GM23248 (cell line): ENCODE results near the gene SOX8.

Experiments used
- EZH2 ChIP-seq: fragments of 200-600 bp; sonication (generic); IDR thresholded peaks from 2 replicates; pipeline ENCODE4 v1.6.1; 2018; ENCODE audit warnings: antibody characterized with exemption, mild to moderate bottlenecking; ENCODE audit not compliant: insufficient read depth, poor library complexity, severe bottlenecking
- EZH2phosphoT487 ChIP-seq: fragments of 200-600 bp; sonication (generic); IDR thresholded peaks from 2 replicates; pipeline ENCODE4 v1.6.1; 2018; ENCODE audit warnings: antibody characterized with exemption, moderate library complexity, mild to moderate bottlenecking, low read depth; ENCODE audit not compliant: insufficient read depth

- TF ChIP-seq EZH2: no peak
- no peak for TF ChIP-seq EZH2phosphoT487
Observed at GRCh38 chr16:979859-980594, 1.5 kb upstream of the SOX8 start.
